HG03175 (cell line): ENCODE results near the gene CHCHD10.
"Not testable (repeated sequence)": the region's sequence is repeated elsewhere in the genome, so short reads cannot be mapped to it uniquely, and the experiment has no call there.

Experiments
- ATAC-seq: cut with Tn5 transposase; IDR thresholded peaks from one replicate; pipeline ENCODE4 v1.9.1; 2021; ENCODE audit warnings: mild to moderate bottlenecking, moderate library complexity; ENCODE audit not compliant: unreplicated experiment

Gene CHCHD10

GRCh38 chr22:23751441-23751996 is 16.3 kb downstream of the CHCHD10 start:
- ATAC-seq, result peak; percentile 16

- peak; percentile 77 for ATAC-seq
Observed at GRCh38 chr22:23750714-23751440, 16.9 kb downstream of the CHCHD10 start, which contains the start of gene ZNF70. Gene ZNF70 (minus strand): TSS chr22:23751112. CDS start chr22:23745140, 5,972 bp downstream.

- no peak for ATAC-seq
Observed at GRCh38 chr22:23750367-23750713, 17.4 kb downstream of the CHCHD10 start.

GRCh38 chr22:23749841-23750301 is 17.9 kb downstream of the CHCHD10 start:
- no peak for ATAC-seq

GRCh38 chr22:23745791-23746190 is 22.0 kb downstream of the CHCHD10 start:
- ATAC-seq, result no peak

- ATAC-seq, result no peak
Observed at GRCh38 chr22:23744485-23744884, 23.3 kb downstream of the CHCHD10 start.

GRCh38 chr22:23744001-23744400 is 23.8 kb downstream of the CHCHD10 start:
- ATAC-seq, result no peak

- ATAC-seq, result no peak
Observed at GRCh38 chr22:23743303-23743705, 24.5 kb downstream of the CHCHD10 start.

GRCh38 chr22:23742505-23743264 is 25.1 kb downstream of the CHCHD10 start:
- no peak for ATAC-seq

GRCh38 chr22:23737696-23738095 is 30.1 kb downstream of the CHCHD10 start:
- ATAC-seq, result no peak

GRCh38 chr22:23728108-23728507 is 39.7 kb downstream of the CHCHD10 start:
- not testable (repeated sequence) for ATAC-seq

- ATAC-seq, result no peak
Observed at GRCh38 chr22:23722724-23723123, 45.0 kb downstream of the CHCHD10 start.

GRCh38 chr22:23722160-23722559 is 45.6 kb downstream of the CHCHD10 start:
- ATAC-seq, result no peak

- no peak for ATAC-seq
Observed at GRCh38 chr22:23720855-23721254, 46.9 kb downstream of the CHCHD10 start.

GRCh38 chr22:23718371-23719165 is 49.2 kb downstream of the CHCHD10 start:
- no peak for ATAC-seq

GRCh38 chr22:23716811-23717801 is 50.7 kb downstream of the CHCHD10 start:
- peak; percentile 75 for ATAC-seq
